Large intestine (tissue), 3 donors: ENCODE measurements around the gene PEBP1. TPM values are rescaled to one million over a fixed set of nuclear protein-coding genes. Genes with fewer than 3 reads are reported as not detected.

Experiments used
- DNase-seq, 2 donors: peaks; one replicate each; pipeline versions ENCODE4 v3.0.0 to v3.0.0-alpha.2; 2013
- H3K27ac ChIP-seq: one replicate; pipeline ENCODE4 v1.5.1; 2013; ENCODE audit warnings: low read length
- H3K27me3 ChIP-seq: 2 replicates; pipeline ENCODE4 v1.6.1; 2013; ENCODE audit warnings: low read length; ENCODE audit not compliant: control insufficient read depth, insufficient read depth
- H3K36me3 ChIP-seq: 2 replicates; pipeline ENCODE4 v1.6.1; 2013; ENCODE audit warnings: low read length; ENCODE audit not compliant: control insufficient read depth, insufficient read depth
- H3K4me1 ChIP-seq: one replicate; pipeline ENCODE4 v1.6.1; 2013; ENCODE audit warnings: low read length; ENCODE audit not compliant: control insufficient read depth, insufficient read depth
- H3K4me3 ChIP-seq: one replicate; pipeline ENCODE4 v1.5.1; 2013; ENCODE audit warnings: low read length
- H3K9me3 ChIP-seq: one replicate; pipeline ENCODE4 v1.6.1; 2013; ENCODE audit warnings: mild to moderate bottlenecking, low read depth, low read length, moderate library complexity; ENCODE audit not compliant: control insufficient read depth
- WGBS: methylation state at CpG from one replicate; pipeline ENCODE4 v1.1.5; 2013; ENCODE audit warnings: low lambda C conversion rate; ENCODE audit not compliant: insufficient coverage; 5-methylcytosine and 5-hydroxymethylcytosine counted together
- polyA plus RNA-seq: library from polyadenylated mRNA; unstranded; fragments of 120-200 nt; gene quantifications from one replicate; pipeline ENCODE4 v1.2.1, GENCODE V29; 2013

The PEBP1 gene
- polyA plus RNA-seq, 1 donor: 252 TPM

- Histone ChIP-seq H3K27ac (no peak overlapping the region), H3K4me1 (no peaks in the 10 kb centered on the region)
Observed at GRCh38 chr12:118160536-118160935, 24.6 kb downstream of the PEBP1 start.

DNA sequence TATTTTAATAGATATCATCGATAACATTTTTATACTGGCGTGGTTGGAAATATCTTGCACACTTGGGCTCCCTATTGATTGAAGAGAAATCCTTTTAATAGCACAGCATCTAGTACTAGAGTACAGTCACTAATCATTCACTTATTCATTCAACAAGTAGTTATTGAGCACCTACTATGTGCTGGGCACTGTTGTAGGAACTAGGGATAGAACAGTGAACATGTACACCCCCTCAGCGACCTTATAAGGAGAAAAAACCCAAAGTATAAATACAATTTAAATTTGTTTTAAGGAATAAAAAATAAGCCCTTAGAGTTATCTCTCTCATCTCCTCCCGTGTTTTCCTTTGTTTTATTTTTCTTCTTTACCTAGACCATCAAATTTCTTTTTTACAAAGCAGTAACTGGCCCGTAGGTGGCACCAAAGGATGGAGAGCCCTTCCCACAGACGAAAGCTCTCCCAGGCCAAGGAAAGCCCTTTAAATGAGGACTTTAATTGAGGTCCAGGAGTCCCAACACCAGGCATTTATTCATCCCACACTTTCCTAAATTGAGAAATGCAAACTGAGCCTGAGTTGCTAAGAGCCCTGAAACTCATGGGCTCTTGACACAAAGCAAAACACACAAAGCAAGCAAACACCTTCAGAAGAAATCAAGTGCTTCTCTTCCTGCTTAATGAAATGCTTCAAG is 29.0 kb downstream of the PEBP1 start:
- Histone ChIP-seq H3K36me3 (peaks cover 39% of the 10 kb centered on the region), H3K27ac (no peak overlapping the region), H3K27me3 (no peaks in the 10 kb centered on the region), H3K4me1 (no peaks in the 10 kb centered on the region), H3K4me3 (no peak overlapping the region), H3K9me3 (no peaks in the 10 kb centered on the region)
- no peak for DNase-seq
- WGBS: 45% methylated on average over 3 of the region's 6 CpGs

More at GRCh38 chr12:118160536-118160935, 24.6 kb downstream of the PEBP1 start:
- 100% methylated on average over 2 of the region's 3 CpGs for WGBS
- Histone ChIP-seq H3K27me3 (no peaks in the 10 kb centered on the region), H3K4me3 (no peak overlapping the region), H3K9me3 (no peaks in the 10 kb centered on the region), H3K36me3 (peaks cover 59% of the 10 kb centered on the region)
- DNase-seq: no peak

- H3K27me3 ChIP-seq: no peaks in the 10 kb centered on the region
- no peaks in the 10 kb centered on the region for H3K4me1 ChIP-seq
- no peak for DNase-seq
- WGBS: no CpG with 5 or more reads among the region's 2 CpGs
- H3K36me3 ChIP-seq: peaks cover 38% of the 10 kb centered on the region
- no peaks in the 10 kb centered on the region for H3K9me3 ChIP-seq
- H3K4me3 ChIP-seq: no peak overlapping the region
- H3K27ac ChIP-seq: no peak overlapping the region
Observed at GRCh38 chr12:118166946-118167345, 31.0 kb downstream of the PEBP1 start.

- Histone ChIP-seq H3K36me3 (peaks cover 65% of the 10 kb centered on the region), H3K9me3 (no peaks in the 10 kb centered on the region), H3K27ac (no peak overlapping the region), H3K4me3 (no peak overlapping the region), H3K27me3 (no peaks in the 10 kb centered on the region), H3K4me1 (no peaks in the 10 kb centered on the region)
- 100% methylated on average over 3 of the region's 4 CpGs for whole genome bisulfite sequencing
- DNase-seq: no peak
Observed at GRCh38 chr12:118175823-118176447, 40.0 kb downstream of the PEBP1 start.

DNA sequence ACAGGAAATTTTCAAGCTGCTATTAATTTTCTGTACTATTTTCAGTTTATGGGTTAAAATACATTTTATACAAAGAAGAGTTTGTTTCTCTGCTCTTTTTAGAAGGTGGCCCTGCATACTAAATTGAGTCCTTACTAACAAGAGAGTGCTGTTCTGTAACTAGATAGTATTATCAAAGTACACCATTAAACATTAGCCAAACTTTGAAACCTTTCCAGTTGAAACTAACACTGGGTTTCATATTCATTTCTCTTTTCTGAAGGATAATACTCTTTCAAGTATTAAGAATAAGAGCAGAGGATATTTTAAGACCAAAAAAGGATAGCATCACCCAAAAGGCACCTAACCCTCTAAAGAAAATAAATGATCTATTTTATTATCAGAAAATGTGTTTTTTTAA is 47.2 kb downstream of the PEBP1 start:
- Histone ChIP-seq H3K36me3 (peaks cover 23% of the 10 kb centered on the region), H3K4me1 (peaks cover 9% of the 10 kb centered on the region), H3K4me3 (no peak overlapping the region), H3K27ac (no peak overlapping the region), H3K9me3 (no peaks in the 10 kb centered on the region), H3K27me3 (no peaks in the 10 kb centered on the region)
- peak in 1 of 2 donors; percentile 10 for DNase-seq

GRCh38 chr12:118183711-118184110 is 47.8 kb downstream of the PEBP1 start:
- peaks cover 21% of the 10 kb centered on the region for H3K36me3 ChIP-seq
- H3K9me3 ChIP-seq: no peaks in the 10 kb centered on the region
- DNase-seq: no peak
- H3K4me3 ChIP-seq: no peak overlapping the region
- no peak overlapping the region for H3K27ac ChIP-seq
- H3K4me1 ChIP-seq: peaks cover 9% of the 10 kb centered on the region
- H3K27me3 ChIP-seq: no peaks in the 10 kb centered on the region

GRCh38 chr12:118185602-118186397 is 49.9 kb downstream of the PEBP1 start:
- WGBS: 100% methylated on average over 1 of the region's 5 CpGs
- peaks cover 11% of the 10 kb centered on the region for H3K36me3 ChIP-seq
- H3K4me1 ChIP-seq: peaks cover 9% of the 10 kb centered on the region

GRCh38 chr12:118187751-118188435 is 52.0 kb downstream of the PEBP1 start:
- peak overlapping the region; percentile 16 for H3K27ac ChIP-seq
- no peaks in the 10 kb centered on the region for H3K9me3 ChIP-seq
- H3K27me3 ChIP-seq: no peaks in the 10 kb centered on the region
- 83% methylated on average over 1 of the region's 6 CpGs for WGBS
- H3K4me1 ChIP-seq: peaks cover 6% of the 10 kb centered on the region
- H3K4me3 ChIP-seq: no peak overlapping the region
- peaks cover 5% of the 10 kb centered on the region for H3K36me3 ChIP-seq
- DNase-seq: peak in 1 of 2 donors; percentile 11

More at GRCh38 chr12:118185602-118186397, 49.9 kb downstream of the PEBP1 start:
- H3K27ac ChIP-seq: no peak overlapping the region
- no peak for DNase-seq
- no peak overlapping the region for H3K4me3 ChIP-seq
- H3K27me3 ChIP-seq: no peaks in the 10 kb centered on the region
- H3K9me3 ChIP-seq: no peaks in the 10 kb centered on the region

DNA sequence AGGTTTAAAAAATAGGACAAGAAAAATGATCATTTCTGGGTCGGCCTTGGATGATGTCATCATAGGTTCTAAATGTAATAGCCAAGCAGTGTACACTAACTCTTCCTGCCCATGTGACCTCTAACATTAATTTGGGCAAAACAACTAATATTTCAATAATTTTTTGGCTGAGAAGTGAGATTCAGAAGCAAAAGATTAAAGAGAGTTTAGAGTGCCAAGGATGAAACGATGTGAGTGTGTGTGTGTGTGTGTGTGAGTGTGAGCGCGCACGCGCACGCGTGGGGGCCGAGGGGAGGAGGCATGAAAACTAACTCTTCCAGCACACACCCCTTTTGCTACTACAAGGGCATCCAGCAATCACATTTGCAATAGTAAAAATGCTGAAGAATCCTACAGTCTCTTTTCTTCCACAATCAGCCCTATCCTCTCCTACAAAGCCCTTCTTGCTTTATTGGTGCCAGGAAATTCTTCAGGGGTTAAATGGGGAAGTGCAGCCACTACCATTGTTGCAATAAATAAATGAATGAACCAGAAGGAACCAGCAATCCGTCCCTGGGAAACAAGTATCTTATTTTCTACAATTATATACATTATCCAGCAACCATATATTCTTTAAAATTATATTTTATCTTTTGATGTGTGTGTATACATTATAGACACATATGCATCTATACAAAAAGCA is 52.9 kb downstream of the PEBP1 start:
- H3K36me3 ChIP-seq: peaks cover 8% of the 10 kb centered on the region
- peak; percentile 19 to 28 for DNase-seq
- H3K27me3 ChIP-seq: no peaks in the 10 kb centered on the region
- peak overlapping the region; percentile 27 for H3K4me3 ChIP-seq
- H3K27ac ChIP-seq: peak overlapping the region; percentile 16
- peaks cover under 1% of the 10 kb centered on the region for H3K4me1 ChIP-seq
- WGBS: no CpG with 5 or more reads among the region's 10 CpGs
- H3K9me3 ChIP-seq: no peaks in the 10 kb centered on the region
